Activated CD4-positive, alpha-beta T cell treated with anti-CD3 and anti-CD28 coated beads, Interleukin-2, amount 10 ng/mL, durations not matched to agents 24 days and 14 days (primary cell): ENCODE results near the gene SLC6A6. TPM values are rescaled to one million over a fixed set of nuclear protein-coding genes. Genes with fewer than 3 reads are reported as not detected.

Experiments
- DNase-seq: peaks from one replicate; pipeline ENCODE4 v3.0.0; 2022
- H3K27ac Mint-ChIP-seq: one replicate; pipeline ENCODE4 v1.8.0; 2022; ENCODE audit warnings: mild to moderate bottlenecking, mixed read lengths
- H3K27me3 Mint-ChIP-seq: one replicate; pipeline ENCODE4 v1.8.0; 2022; ENCODE audit warnings: mixed read lengths
- H3K36me3 Mint-ChIP-seq: one replicate; pipeline ENCODE4 v1.8.0; 2022; ENCODE audit warnings: low read depth, mild to moderate bottlenecking, mixed read lengths
- H3K4me1 Mint-ChIP-seq: one replicate; pipeline ENCODE4 v1.8.0; 2021; ENCODE audit warnings: mixed read lengths
- H3K4me3 Mint-ChIP-seq: one replicate; pipeline ENCODE4 v1.8.0; 2022; ENCODE audit warnings: mild to moderate bottlenecking, moderate library complexity, mixed read lengths
- H3K9me3 Mint-ChIP-seq: one replicate; pipeline ENCODE4 v1.8.0; 2021; ENCODE audit warnings: mixed read lengths
- intact Hi-C: fragments of 100-400 bp; cut with micrococcal nuclease; formaldehyde crosslinking; loops from one replicate; pipeline ENCODE4 v1.15.1; 2023
- total RNA-seq: library from RNA; stranded (reverse); gene quantifications from 2 replicates; pipeline ENCODE4 v1.2.3, GENCODE V29; 2022

Gene SLC6A6
- total RNA-seq, 1 donor from 2014 or later: 63.7 TPM

- peaks cover 30% of the 10 kb centered on the region for H3K36me3 Mint-ChIP-seq
Observed at GRCh38 chr3:14466179-14466903, 63.9 kb downstream of the SLC6A6 start.

GRCh38 chr3:14467814-14468620, 65.6 kb downstream of the SLC6A6 start:
- H3K9me3 Mint-ChIP-seq: no peaks in the 10 kb centered on the region
- H3K4me3 Mint-ChIP-seq: no peak overlapping the region
- peak; percentile 81 for DNase-seq
- peaks cover 7% of the 10 kb centered on the region for H3K4me1 Mint-ChIP-seq
- intact Hi-C loops: loop anchor here (1.0 kb wide), 3 partner anchors 66 to 265 kb away; partner anchors contain the start of gene SLC6A6
- H3K27me3 Mint-ChIP-seq: no peaks in the 10 kb centered on the region
- no peak overlapping the region for H3K27ac Mint-ChIP-seq
- peaks cover 28% of the 10 kb centered on the region for H3K36me3 Mint-ChIP-seq

More at GRCh38 chr3:14466179-14466903, 63.9 kb downstream of the SLC6A6 start:
- H3K9me3 Mint-ChIP-seq: no peaks in the 10 kb centered on the region
- H3K27ac Mint-ChIP-seq: no peak overlapping the region
- DNase-seq: no peak
- no peak overlapping the region for H3K4me3 Mint-ChIP-seq
- intact Hi-C loops: no loop called here
- no peaks in the 10 kb centered on the region for H3K27me3 Mint-ChIP-seq
- peaks cover 10% of the 10 kb centered on the region for H3K4me1 Mint-ChIP-seq

- H3K4me3 Mint-ChIP-seq: no peak overlapping the region
- H3K36me3 Mint-ChIP-seq: peaks cover 29% of the 10 kb centered on the region
- no peak overlapping the region for H3K27ac Mint-ChIP-seq
- no peaks in the 10 kb centered on the region for H3K9me3 Mint-ChIP-seq
- peaks cover 7% of the 10 kb centered on the region for H3K4me1 Mint-ChIP-seq
- intact Hi-C loops: loop anchor here (1.0 kb wide), 3 partner anchors 66 to 265 kb away; partner anchors contain the start of gene SLC6A6
- no peak for DNase-seq
- no peaks in the 10 kb centered on the region for H3K27me3 Mint-ChIP-seq
Observed at GRCh38 chr3:14468621-14468981, 66.2 kb downstream of the SLC6A6 start.

GRCh38 chr3:14470461-14470860, 68.1 kb downstream of the SLC6A6 start:
- H3K27me3 Mint-ChIP-seq: no peaks in the 10 kb centered on the region
- intact Hi-C loops: no loop called here
- DNase-seq: no peak
- H3K4me3 Mint-ChIP-seq: no peak overlapping the region
- H3K4me1 Mint-ChIP-seq: peaks cover 7% of the 10 kb centered on the region
- peaks cover 29% of the 10 kb centered on the region for H3K36me3 Mint-ChIP-seq
- H3K27ac Mint-ChIP-seq: no peak overlapping the region
- H3K9me3 Mint-ChIP-seq: no peaks in the 10 kb centered on the region

GRCh38 chr3:14471016-14471415, 68.6 kb downstream of the SLC6A6 start:
- H3K36me3 Mint-ChIP-seq: peaks cover 27% of the 10 kb centered on the region
- no peak overlapping the region for H3K27ac Mint-ChIP-seq

GRCh38 chr3:14471690-14472089, 69.3 kb downstream of the SLC6A6 start:
- Mint-ChIP-seq H3K4me3 (no peak overlapping the region), H3K4me1 (peaks cover 7% of the 10 kb centered on the region), H3K9me3 (no peaks in the 10 kb centered on the region), H3K27me3 (no peaks in the 10 kb centered on the region), H3K36me3 (peaks cover 27% of the 10 kb centered on the region), H3K27ac (no peak overlapping the region)
- intact Hi-C loops: no loop called here
- DNase-seq: no peak

More at GRCh38 chr3:14471016-14471415, 68.6 kb downstream of the SLC6A6 start:
- no peak for DNase-seq
- peaks cover 7% of the 10 kb centered on the region for H3K4me1 Mint-ChIP-seq
- no peaks in the 10 kb centered on the region for H3K27me3 Mint-ChIP-seq
- intact Hi-C loops: no loop called here
- no peaks in the 10 kb centered on the region for H3K9me3 Mint-ChIP-seq
- H3K4me3 Mint-ChIP-seq: no peak overlapping the region

GRCh38 chr3:14472471-14473351, 70.3 kb downstream of the SLC6A6 start:
- H3K9me3 Mint-ChIP-seq: no peaks in the 10 kb centered on the region
- intact Hi-C loops: no loop called here
- no peak for DNase-seq
- no peak overlapping the region for H3K4me3 Mint-ChIP-seq
- H3K27ac Mint-ChIP-seq: peak overlapping the region; percentile 19
- peaks cover 32% of the 10 kb centered on the region for H3K36me3 Mint-ChIP-seq
- H3K4me1 Mint-ChIP-seq: peaks cover 7% of the 10 kb centered on the region
- no peaks in the 10 kb centered on the region for H3K27me3 Mint-ChIP-seq

- no peaks in the 10 kb centered on the region for H3K27me3 Mint-ChIP-seq
- peaks cover 32% of the 10 kb centered on the region for H3K36me3 Mint-ChIP-seq
- no peak overlapping the region for H3K4me3 Mint-ChIP-seq
- H3K27ac Mint-ChIP-seq: no peak overlapping the region
- H3K9me3 Mint-ChIP-seq: no peaks in the 10 kb centered on the region
- intact Hi-C loops: no loop called here
- no peak for DNase-seq
- peaks cover 6% of the 10 kb centered on the region for H3K4me1 Mint-ChIP-seq
Observed at GRCh38 chr3:14473411-14473891, 71.0 kb downstream of the SLC6A6 start.

GRCh38 chr3:14474363-14475081, 72.1 kb downstream of the SLC6A6 start:
- peaks cover 6% of the 10 kb centered on the region for H3K4me1 Mint-ChIP-seq
- no peak overlapping the region for H3K4me3 Mint-ChIP-seq
- H3K27ac Mint-ChIP-seq: no peak overlapping the region
- DNase-seq: no peak
- intact Hi-C loops: no loop called here
- H3K36me3 Mint-ChIP-seq: peaks cover 38% of the 10 kb centered on the region
- H3K27me3 Mint-ChIP-seq: no peaks in the 10 kb centered on the region
- H3K9me3 Mint-ChIP-seq: no peaks in the 10 kb centered on the region

- DNase-seq: no peak
- intact Hi-C loops: no loop called here
- Mint-ChIP-seq H3K27ac (no peak overlapping the region), H3K9me3 (no peaks in the 10 kb centered on the region), H3K4me3 (no peak overlapping the region), H3K4me1 (peaks cover 6% of the 10 kb centered on the region), H3K36me3 (peaks cover 36% of the 10 kb centered on the region), H3K27me3 (no peaks in the 10 kb centered on the region)
Observed at GRCh38 chr3:14475621-14476020, 73.2 kb downstream of the SLC6A6 start.

GRCh38 chr3:14476583-14477265, 74.3 kb downstream of the SLC6A6 start:
- no peaks in the 10 kb centered on the region for H3K27me3 Mint-ChIP-seq
- H3K4me3 Mint-ChIP-seq: no peak overlapping the region
- H3K4me1 Mint-ChIP-seq: peaks cover 8% of the 10 kb centered on the region
- peaks cover 40% of the 10 kb centered on the region for H3K36me3 Mint-ChIP-seq
- no peaks in the 10 kb centered on the region for H3K9me3 Mint-ChIP-seq
- H3K27ac Mint-ChIP-seq: no peak overlapping the region
- intact Hi-C loops: no loop called here
- DNase-seq: no peak

- Mint-ChIP-seq H3K27me3 (no peaks in the 10 kb centered on the region), H3K4me1 (peaks cover 5% of the 10 kb centered on the region), H3K4me3 (no peak overlapping the region), H3K36me3 (peaks cover 38% of the 10 kb centered on the region), H3K9me3 (no peaks in the 10 kb centered on the region), H3K27ac (no peak overlapping the region)
- DNase-seq: no peak
- intact Hi-C loops: no loop called here
Observed at GRCh38 chr3:14477311-14477935, 75.0 kb downstream of the SLC6A6 start.
